ENCODE data around the gene ATP5IF1.
A peak's percentile ranks its signal among the peaks of the same experiment; 100 is the strongest.

ATP5IF1 gene

DNA sequence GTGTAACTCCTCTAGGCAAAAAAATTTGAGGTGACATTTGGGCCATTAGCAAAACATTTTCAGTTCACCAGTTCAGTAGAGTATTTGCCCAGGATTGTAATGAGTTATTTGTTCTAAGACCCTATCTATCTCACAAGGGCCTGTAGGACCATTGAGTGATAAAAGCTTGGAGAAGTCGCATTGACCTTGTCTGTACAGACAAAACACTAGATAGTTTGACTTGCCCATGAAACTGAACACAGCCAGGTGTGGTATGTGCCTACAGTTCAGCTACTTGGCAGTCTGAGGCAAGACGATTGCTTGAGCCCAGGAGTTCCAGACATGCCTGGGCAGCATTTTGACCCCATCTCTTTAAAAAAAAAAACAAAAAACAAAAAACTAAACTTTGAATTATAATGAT lies 3.1 kb downstream of the ATP5IF1 start:
- DNase-seq: no peak

DNA sequence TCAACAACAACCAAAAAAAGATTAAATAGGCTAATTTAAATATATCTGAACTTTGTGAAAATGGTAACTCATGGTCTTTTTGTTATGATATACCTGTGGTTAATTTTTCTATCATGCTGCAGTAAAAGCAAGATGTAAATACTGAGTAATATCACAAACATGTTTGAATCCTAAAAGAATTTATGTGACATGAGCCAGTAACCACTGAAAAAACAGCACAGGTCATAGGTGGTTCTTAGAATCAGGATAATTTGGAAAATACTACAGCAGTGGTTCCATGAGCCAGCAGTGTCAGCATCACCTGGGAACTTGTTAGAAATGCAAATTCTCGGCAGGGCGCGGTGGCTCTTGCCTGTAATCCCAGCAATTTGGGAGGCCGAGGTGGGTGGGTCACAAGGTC lies 4.1 kb downstream of the ATP5IF1 start:
- DNase-seq: no peak

- no peak for DNase-seq
These were observed 5.8 kb downstream of the ATP5IF1 start for GRCh38 chr1:28241638-28242241.

GRCh38 chr1:28243685-28244311 lies 7.9 kb downstream of the ATP5IF1 start:
- DNase-seq: no peak

DNA sequence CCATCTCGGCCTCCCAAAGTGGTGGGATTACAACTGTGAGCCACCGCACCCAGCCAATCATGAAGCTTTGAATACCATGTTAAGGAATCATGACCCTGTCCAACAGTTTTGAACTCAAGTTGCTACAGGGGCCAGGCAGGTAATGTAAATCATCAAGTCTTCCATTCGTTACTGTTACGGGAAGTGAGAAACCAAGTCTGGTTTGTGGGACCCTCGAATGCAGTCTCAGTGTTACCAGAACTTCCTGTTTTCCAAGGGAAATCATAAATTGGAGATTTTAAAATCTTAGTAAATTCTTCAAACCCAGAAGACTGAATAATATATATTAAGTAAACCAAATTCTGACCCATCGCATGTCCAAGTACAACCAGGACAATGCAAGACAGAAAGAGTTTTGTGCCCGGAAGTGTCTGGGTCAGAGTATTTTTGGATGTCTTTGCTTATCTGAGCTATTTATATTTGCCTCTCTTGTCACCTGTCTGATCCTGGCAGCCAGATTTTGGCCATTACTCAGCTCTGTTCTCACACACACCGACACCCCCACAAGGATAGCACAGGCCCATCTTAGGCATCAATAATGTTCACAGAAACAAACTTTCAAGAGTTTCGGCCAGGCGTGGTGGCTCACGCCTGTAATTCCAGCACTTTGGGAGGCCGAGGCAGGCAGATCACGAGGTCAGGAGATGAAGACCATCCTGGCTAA lies 8.8 kb downstream of the ATP5IF1 start:
- no peak for DNase-seq

GRCh38 chr1:28246427-28246832 lies 10.5 kb downstream of the ATP5IF1 start:
- DNase-seq: no peak

GRCh38 chr1:28247612-28248272 lies 11.8 kb downstream of the ATP5IF1 start:
- no peak for DNase-seq

- peak; percentile 89 to 90 for DNase-seq
These were observed 12.5 kb downstream of the ATP5IF1 start for GRCh38 chr1:28248273-28249012.

GRCh38 chr1:28249013-28249865 lies 13.3 kb downstream of the ATP5IF1 start:
- DNase-seq: peak in 1 of 2 experiments; percentile 57

GRCh38 chr1:28249866-28250295 lies 14.0 kb downstream of the ATP5IF1 start:
- no peak for DNase-seq

- DNase-seq: no peak
These were observed 20.4 kb downstream of the ATP5IF1 start for GRCh38 chr1:28256197-28256827.

- DNase-seq: no peak
These were observed 21.8 kb downstream of the ATP5IF1 start for GRCh38 chr1:28257736-28258135.

GRCh38 chr1:28258628-28259251 lies 22.8 kb downstream of the ATP5IF1 start:
- DNase-seq: no peak

GRCh38 chr1:28259252-28259933 lies 23.5 kb downstream of the ATP5IF1 start, which contains the start of gene SESN2:
Gene SESN2 (plus strand): TSS chr1:28259518. CDS start chr1:28259848, 330 bp downstream.
- peak; percentile 99 to 100 for DNase-seq

DNA sequence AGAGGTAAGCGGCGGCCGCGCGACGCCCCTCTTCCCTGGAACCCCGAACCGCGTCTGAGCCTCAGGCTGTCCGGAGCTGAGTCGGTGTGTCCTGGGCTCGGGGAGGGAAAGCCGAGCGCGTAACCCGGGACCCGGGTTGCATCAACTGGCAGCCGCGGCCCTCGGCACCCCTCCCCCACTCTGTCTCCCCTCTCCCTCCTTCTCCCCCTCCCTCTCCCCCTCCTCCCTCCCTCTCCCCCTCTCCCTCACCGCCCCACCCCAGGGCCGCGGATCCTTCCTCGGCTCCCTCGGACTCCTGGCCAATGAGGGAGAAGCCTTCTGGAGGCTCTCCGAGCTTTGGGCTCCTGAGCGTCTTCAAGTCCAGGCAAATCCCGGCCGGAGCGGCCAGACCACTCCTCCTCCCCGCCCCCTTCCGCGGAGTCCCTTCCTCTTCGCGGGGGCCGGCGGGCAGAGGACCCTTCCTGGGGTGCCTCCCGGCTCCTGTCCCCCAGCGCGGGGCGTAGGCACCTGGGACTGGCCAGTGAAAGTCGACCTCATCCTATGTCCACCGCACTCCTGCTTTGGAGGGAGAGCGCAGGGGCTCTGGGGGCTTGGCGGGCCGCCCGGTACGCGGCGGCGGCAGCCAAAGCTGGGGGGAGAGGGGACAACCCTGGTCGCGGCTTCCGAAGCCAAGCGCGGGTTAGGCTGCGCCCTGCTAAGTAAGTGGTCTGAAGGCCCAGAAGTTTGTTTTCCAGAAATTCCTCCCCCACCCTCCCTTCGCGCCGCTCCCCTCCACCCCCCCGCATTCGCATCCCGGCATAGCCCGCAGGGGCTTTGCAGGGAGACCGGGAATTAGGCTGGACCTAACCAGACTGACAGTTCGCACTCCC lies 24.2 kb downstream of the ATP5IF1 start:
- DNase-seq: peak in 1 of 2 experiments; percentile 46

- DNase-seq: no peak
These were observed 24.9 kb downstream of the ATP5IF1 start for GRCh38 chr1:28260803-28261174.

DNA sequence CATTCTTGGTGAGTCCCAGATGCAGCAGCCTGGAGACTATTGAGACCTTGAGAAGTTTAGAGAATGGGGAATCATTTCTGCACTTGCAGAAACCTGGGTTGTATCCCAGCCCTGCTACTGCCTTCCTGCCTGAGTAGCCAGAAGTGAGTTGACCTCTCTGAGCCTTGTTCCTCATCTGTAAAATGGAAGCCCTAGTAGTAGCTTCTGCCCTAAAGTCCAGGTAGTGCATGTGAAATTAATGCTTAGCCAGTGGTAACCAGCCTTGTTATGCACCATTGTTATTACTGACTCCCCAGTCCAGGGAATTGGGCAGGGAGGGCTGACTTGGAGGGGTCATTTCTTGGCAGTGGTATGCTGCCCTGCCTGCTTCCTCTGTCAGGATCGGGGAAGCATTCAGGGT lies 29.0 kb downstream of the ATP5IF1 start:
- DNase-seq: no peak

- no peak for DNase-seq
These were observed 29.7 kb downstream of the ATP5IF1 start for GRCh38 chr1:28265577-28265976.

DNA sequence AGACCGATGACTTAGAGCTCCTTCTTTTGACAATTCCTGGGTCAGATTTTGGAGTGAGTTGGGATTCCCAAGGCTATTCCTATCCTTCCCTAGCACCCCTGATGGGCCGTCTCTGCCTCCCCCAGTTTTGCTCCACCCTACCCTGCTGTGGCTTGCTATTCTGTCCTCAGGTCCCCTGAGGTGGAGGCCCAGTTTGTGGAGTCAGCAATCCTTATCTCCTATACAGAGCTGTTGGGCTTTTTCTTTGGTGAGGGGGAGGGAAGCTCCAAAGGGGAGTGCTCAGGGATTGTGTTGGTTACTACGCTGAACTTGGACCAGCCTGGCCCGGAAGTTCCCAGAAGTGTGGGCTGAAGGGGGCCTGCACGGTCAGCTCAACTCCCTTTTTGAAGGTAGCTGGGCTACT lies 31.0 kb downstream of the ATP5IF1 start:
- no peak for DNase-seq
